WTC11 (cell line): ENCODE data around the gene KCNA2. TPM values are rescaled to one million over a fixed set of nuclear protein-coding genes. Genes with fewer than 3 reads are reported as not detected.

Experiments used
- ATAC-seq: fragments of 200-7000 bp; cut with Tn5 transposase; 2 replicates; pipeline ENCODE4 v1.10.0; 2021; ENCODE audit warnings: mild to moderate bottlenecking, moderate library complexity
- CTCF ChIA-PET: fragments of 300-600 bp; sonication (Branson Sonifier 250); formaldehyde crosslinking; loops from one replicate; lab custom pipeline; 2021; ENCODE audit warnings: antibody characterized with exemption; lab: Charles Lee
- POLR2A ChIA-PET: fragments of 350-600 bp; sonication (Branson Sonifier 250); formaldehyde crosslinking; loops from one replicate; lab custom pipeline; 2021; ENCODE audit warnings: antibody characterized with exemption; lab: Charles Lee
- DNase-seq: peaks from one replicate; pipeline ENCODE4 v3.0.0; 2021; ENCODE audit warnings: low spot score
- H3K27ac Mint-ChIP-seq: 2 replicates; pipeline ENCODE4 v1.8.0; 2021; ENCODE audit warnings: mixed read lengths
- H3K27me3 Mint-ChIP-seq: 2 replicates; pipeline ENCODE4 v1.8.0; 2021; ENCODE audit warnings: low read depth, mild to moderate bottlenecking, moderate library complexity, mixed read lengths
- H3K36me3 Mint-ChIP-seq: 2 replicates; pipeline ENCODE4 v1.8.0; 2021; ENCODE audit warnings: mixed read lengths
- H3K4me1 Mint-ChIP-seq: 2 replicates; pipeline ENCODE4 v1.8.0; 2022; ENCODE audit warnings: mixed read lengths
- H3K4me3 Mint-ChIP-seq: 2 replicates; pipeline ENCODE4 v1.8.0; 2021; ENCODE audit warnings: mild to moderate bottlenecking, moderate library complexity, mixed read lengths
- H3K9me3 Mint-ChIP-seq: 2 replicates; pipeline ENCODE4 v1.8.0; 2021; ENCODE audit warnings: mixed read lengths
- ATF1 ChIP-seq: sonication (generic); formaldehyde crosslinking; IDR thresholded peaks from 2 replicates; pipeline ENCODE4 v1.8.1; 2023; ENCODE audit warnings: mild to moderate bottlenecking, moderate library complexity, missing genetic modification reagents
- ETV6 ChIP-seq: sonication (generic); formaldehyde crosslinking; IDR thresholded peaks from 2 replicates; pipeline ENCODE4 v1.8.1; 2022; ENCODE audit warnings: mild to moderate bottlenecking, missing genetic modification reagents
- GABPB1 ChIP-seq: sonication (generic); formaldehyde crosslinking; IDR thresholded peaks from 2 replicates; pipeline ENCODE4 v1.8.1; 2023; ENCODE audit warnings: mild to moderate bottlenecking, missing genetic modification reagents
- JAZF1 ChIP-seq: fragments of 250-450 bp; sonication (Bioruptor Pico); IDR thresholded peaks from 2 replicates; pipeline ENCODE4 v1.9.0; 2021; ENCODE audit warnings: moderate library complexity, mild to moderate bottlenecking, inconsistent platforms
- NR2C2 ChIP-seq: sonication (generic); formaldehyde crosslinking; IDR thresholded peaks from 2 replicates; pipeline ENCODE4 v1.8.0; 2022; ENCODE audit warnings: mild to moderate bottlenecking, missing genetic modification reagents
- PRRX2 ChIP-seq: fragments of 250-450 bp; sonication (Bioruptor Pico); IDR thresholded peaks from 2 replicates; pipeline ENCODE4 v1.8.0; 2021; ENCODE audit warnings: mild to moderate bottlenecking
- SMAD3 ChIP-seq: sonication (generic); formaldehyde crosslinking; IDR thresholded peaks from 2 replicates; pipeline ENCODE4 v1.8.0; 2022; ENCODE audit warnings: missing genetic modification reagents, mild to moderate bottlenecking, borderline replicate concordance
- TCF7 ChIP-seq: sonication (generic); formaldehyde crosslinking; IDR thresholded peaks from 2 replicates; pipeline ENCODE4 v1.8.0; 2022; ENCODE audit warnings: mild to moderate bottlenecking, low read depth, missing genetic modification reagents, moderate library complexity
- TP53 ChIP-seq: sonication (generic); formaldehyde crosslinking; IDR thresholded peaks from 2 replicates; pipeline ENCODE4 v1.8.1; 2023; ENCODE audit warnings: mild to moderate bottlenecking, missing genetic modification reagents
- ZNF219 ChIP-seq: sonication (generic); formaldehyde crosslinking; IDR thresholded peaks from 2 replicates; pipeline ENCODE4 v1.8.0; 2023; ENCODE audit warnings: missing genetic modification reagents, mild to moderate bottlenecking, borderline replicate concordance
- ZNF396 ChIP-seq: fragments of 250-450 bp; sonication (Bioruptor Pico); IDR thresholded peaks from 2 replicates; pipeline ENCODE4 v1.8.0; 2021; ENCODE audit warnings: mild to moderate bottlenecking, moderate library complexity, borderline replicate concordance
- total RNA-seq: library from RNA; stranded (reverse); gene quantifications from 3 replicates; pipeline ENCODE4 v1.2.3, GENCODE V29; 2021
- TF ChIP-seq, protein P1 (sequence below): fragments of 250-450 bp; sonication (Bioruptor Pico); IDR thresholded peaks from 2 replicates; pipeline ENCODE4 v1.9.0; 2021; ENCODE audit warnings: moderate library complexity, mild to moderate bottlenecking, inconsistent platforms, borderline replicate concordance
- TF ChIP-seq, protein P2 (sequence below): sonication (generic); formaldehyde crosslinking; IDR thresholded peaks from 2 replicates; pipeline ENCODE4 v1.8.0; 2022; ENCODE audit warnings: mild to moderate bottlenecking, missing genetic modification reagents
- TF ChIP-seq, protein P3 (sequence below): sonication (generic); formaldehyde crosslinking; IDR thresholded peaks from 2 replicates; pipeline ENCODE4 v1.8.0; 2023; ENCODE audit warnings: mild to moderate bottlenecking, missing genetic modification reagents
- TF ChIP-seq, protein P4 (sequence below): sonication (generic); formaldehyde crosslinking; conservative IDR thresholded peaks from 2 replicates; pipeline ENCODE4 v1.8.1; 2022; ENCODE audit warnings: mild to moderate bottlenecking, missing genetic modification reagents
- TF ChIP-seq, protein P5 (sequence below): fragments of 250-450 bp; sonication (Bioruptor Pico); IDR thresholded peaks from 2 replicates; pipeline ENCODE4 v1.9.0; 2021; ENCODE audit warnings: mild to moderate bottlenecking
- TF ChIP-seq, protein P6 (sequence below): sonication (generic); formaldehyde crosslinking; IDR thresholded peaks from 2 replicates; pipeline ENCODE4 v1.8.0; 2022; ENCODE audit warnings: mild to moderate bottlenecking, missing genetic modification reagents
- TF ChIP-seq, protein P7 (sequence below): fragments of 250-450 bp; sonication (Bioruptor Pico); IDR thresholded peaks from 2 replicates; pipeline ENCODE4 v2.1.2; 2022; ENCODE audit warnings: mild to moderate bottlenecking, moderate library complexity

Gene KCNA2
- total RNA-seq, 1 experiment from 2014 or later, result 0.50 TPM

DNA sequence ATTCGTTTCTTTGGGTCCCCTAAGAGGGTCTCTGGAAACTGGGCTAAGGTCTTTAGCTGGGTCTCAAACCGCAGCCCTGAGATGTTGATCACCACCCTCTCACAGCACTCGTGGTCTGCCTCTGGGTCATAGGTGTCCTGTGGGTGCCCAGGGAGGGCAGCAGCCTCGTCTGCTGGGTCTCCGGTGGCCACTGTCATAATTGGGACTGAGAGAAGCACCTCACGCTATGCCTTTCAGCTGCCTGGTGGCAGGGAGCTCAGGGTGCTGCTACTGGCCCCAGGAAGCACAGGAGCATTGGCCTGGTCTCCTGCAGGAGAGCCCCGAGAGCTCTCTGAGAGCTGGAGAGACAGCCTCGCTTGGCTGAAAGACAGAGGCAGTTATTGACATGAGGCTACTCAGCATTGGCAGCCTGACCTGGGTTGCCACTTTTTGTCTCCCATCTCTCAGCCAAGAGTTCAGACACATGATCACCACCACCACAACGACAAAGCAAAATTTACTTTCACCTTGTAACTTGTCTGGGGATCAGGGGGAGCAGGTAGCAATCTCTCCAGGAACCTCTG lies 1.5 kb downstream of the KCNA2 start:
- Mint-ChIP-seq H3K27me3 (peaks cover 66% of the 10 kb centered on the region), H3K4me3 (no peak overlapping the region)

DNA sequence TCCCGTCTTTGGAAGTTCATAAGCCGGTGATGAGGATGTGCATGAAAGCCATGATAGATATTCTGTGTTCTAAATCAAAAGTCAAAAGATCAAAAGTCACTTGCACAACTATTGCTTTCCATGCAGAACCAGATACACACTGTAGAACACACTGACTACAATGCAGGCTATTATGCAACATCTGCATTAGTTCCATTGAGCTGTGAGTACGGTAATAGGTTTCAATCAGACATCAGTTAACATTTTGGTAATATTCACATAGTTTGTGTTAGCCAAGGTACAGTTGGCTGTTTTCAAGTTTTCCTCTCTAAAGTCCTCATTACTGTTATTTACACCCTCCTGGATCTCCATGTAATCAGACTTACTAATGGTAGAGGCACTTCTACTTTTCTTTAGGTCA lies 3.1 kb downstream of the KCNA2 start:
- no peaks in the 10 kb centered on the region for H3K9me3 Mint-ChIP-seq
- H3K4me3 Mint-ChIP-seq, result no peak overlapping the region
- H3K27ac Mint-ChIP-seq, result no peak overlapping the region
- POLR2A ChIA-PET, result no interaction called here
- CTCF ChIA-PET, result interaction anchor here (0.8 to 6.4 kb wide), 2 partner anchors 17 to 79 kb away, joined by 3 to 51 read pairs; no protein-coding TSS in a partner anchor
- H3K4me1 Mint-ChIP-seq, result peaks cover 12% of the 10 kb centered on the region
- peaks cover 50% of the 10 kb centered on the region for H3K27me3 Mint-ChIP-seq
- H3K36me3 Mint-ChIP-seq, result no peaks in the 10 kb centered on the region
- ATAC-seq (no peak), DNase-seq (no peak)
- TF ChIP-seq, protein P1, sequence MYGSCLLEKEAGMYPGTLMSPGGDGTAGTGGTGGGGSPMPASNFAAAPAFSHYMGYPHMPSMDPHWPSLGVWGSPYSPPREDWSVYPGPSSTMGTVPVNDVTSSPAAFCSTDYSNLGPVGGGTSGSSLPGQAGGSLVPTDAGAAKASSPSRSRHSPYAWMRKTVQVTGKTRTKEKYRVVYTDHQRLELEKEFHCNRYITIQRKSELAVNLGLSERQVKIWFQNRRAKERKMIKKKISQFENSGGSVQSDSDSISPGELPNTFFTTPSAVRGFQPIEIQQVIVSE (CRISPR knock-in tag), result no peak
- no peak for TF ChIP-seq ETV6 (CRISPR knock-in tag)
- TF ChIP-seq, protein P2, sequence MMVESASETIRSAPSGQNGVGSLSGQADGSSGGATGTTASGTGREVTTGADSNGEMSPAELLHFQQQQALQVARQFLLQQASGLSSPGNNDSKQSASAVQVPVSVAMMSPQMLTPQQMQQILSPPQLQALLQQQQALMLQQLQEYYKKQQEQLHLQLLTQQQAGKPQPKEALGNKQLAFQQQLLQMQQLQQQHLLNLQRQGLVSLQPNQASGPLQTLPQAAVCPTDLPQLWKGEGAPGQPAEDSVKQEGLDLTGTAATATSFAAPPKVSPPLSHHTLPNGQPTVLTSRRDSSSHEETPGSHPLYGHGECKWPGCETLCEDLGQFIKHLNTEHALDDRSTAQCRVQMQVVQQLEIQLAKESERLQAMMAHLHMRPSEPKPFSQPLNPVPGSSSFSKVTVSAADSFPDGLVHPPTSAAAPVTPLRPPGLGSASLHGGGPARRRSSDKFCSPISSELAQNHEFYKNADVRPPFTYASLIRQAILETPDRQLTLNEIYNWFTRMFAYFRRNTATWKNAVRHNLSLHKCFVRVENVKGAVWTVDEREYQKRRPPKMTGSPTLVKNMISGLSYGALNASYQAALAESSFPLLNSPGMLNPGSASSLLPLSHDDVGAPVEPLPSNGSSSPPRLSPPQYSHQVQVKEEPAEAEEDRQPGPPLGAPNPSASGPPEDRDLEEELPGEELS (CRISPR knock-in tag), result no peak
- no peak for TF ChIP-seq PRRX2 (CRISPR knock-in tag)
- TF ChIP-seq, protein P3, sequence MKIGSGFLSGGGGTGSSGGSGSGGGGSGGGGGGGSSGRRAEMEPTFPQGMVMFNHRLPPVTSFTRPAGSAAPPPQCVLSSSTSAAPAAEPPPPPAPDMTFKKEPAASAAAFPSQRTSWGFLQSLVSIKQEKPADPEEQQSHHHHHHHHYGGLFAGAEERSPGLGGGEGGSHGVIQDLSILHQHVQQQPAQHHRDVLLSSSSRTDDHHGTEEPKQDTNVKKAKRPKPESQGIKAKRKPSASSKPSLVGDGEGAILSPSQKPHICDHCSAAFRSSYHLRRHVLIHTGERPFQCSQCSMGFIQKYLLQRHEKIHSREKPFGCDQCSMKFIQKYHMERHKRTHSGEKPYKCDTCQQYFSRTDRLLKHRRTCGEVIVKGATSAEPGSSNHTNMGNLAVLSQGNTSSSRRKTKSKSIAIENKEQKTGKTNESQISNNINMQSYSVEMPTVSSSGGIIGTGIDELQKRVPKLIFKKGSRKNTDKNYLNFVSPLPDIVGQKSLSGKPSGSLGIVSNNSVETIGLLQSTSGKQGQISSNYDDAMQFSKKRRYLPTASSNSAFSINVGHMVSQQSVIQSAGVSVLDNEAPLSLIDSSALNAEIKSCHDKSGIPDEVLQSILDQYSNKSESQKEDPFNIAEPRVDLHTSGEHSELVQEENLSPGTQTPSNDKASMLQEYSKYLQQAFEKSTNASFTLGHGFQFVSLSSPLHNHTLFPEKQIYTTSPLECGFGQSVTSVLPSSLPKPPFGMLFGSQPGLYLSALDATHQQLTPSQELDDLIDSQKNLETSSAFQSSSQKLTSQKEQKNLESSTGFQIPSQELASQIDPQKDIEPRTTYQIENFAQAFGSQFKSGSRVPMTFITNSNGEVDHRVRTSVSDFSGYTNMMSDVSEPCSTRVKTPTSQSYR (CRISPR knock-in tag), result no peak
- TF ChIP-seq ZNF219 (CRISPR knock-in tag), result no peak
- TF ChIP-seq ZNF396, result no peak
- TF ChIP-seq, protein P4, sequence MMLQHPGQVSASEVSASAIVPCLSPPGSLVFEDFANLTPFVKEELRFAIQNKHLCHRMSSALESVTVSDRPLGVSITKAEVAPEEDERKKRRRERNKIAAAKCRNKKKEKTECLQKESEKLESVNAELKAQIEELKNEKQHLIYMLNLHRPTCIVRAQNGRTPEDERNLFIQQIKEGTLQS (CRISPR knock-in tag), result no peak
- no peak for TF ChIP-seq SMAD3 (CRISPR knock-in tag)

More for the DNA sequence above, 1.5 kb downstream of the KCNA2 start:
- H3K4me1 Mint-ChIP-seq, result peaks cover 15% of the 10 kb centered on the region
- ATAC-seq, result no peak
- no peaks in the 10 kb centered on the region for H3K36me3 Mint-ChIP-seq
- TF ChIP-seq, protein P5, sequence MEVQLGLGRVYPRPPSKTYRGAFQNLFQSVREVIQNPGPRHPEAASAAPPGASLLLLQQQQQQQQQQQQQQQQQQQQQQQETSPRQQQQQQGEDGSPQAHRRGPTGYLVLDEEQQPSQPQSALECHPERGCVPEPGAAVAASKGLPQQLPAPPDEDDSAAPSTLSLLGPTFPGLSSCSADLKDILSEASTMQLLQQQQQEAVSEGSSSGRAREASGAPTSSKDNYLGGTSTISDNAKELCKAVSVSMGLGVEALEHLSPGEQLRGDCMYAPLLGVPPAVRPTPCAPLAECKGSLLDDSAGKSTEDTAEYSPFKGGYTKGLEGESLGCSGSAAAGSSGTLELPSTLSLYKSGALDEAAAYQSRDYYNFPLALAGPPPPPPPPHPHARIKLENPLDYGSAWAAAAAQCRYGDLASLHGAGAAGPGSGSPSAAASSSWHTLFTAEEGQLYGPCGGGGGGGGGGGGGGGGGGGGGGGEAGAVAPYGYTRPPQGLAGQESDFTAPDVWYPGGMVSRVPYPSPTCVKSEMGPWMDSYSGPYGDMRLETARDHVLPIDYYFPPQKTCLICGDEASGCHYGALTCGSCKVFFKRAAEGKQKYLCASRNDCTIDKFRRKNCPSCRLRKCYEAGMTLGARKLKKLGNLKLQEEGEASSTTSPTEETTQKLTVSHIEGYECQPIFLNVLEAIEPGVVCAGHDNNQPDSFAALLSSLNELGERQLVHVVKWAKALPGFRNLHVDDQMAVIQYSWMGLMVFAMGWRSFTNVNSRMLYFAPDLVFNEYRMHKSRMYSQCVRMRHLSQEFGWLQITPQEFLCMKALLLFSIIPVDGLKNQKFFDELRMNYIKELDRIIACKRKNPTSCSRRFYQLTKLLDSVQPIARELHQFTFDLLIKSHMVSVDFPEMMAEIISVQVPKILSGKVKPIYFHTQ (CRISPR knock-in tag), result no peak
- TF ChIP-seq NR2C2 (no peak), ATF1 (CRISPR knock-in tag) (no peak), GABPB1 (no peak), TP53 (CRISPR knock-in tag) (no peak), TCF7 (no peak), JAZF1 (CRISPR knock-in tag) (no peak)
- TF ChIP-seq, protein P6, sequence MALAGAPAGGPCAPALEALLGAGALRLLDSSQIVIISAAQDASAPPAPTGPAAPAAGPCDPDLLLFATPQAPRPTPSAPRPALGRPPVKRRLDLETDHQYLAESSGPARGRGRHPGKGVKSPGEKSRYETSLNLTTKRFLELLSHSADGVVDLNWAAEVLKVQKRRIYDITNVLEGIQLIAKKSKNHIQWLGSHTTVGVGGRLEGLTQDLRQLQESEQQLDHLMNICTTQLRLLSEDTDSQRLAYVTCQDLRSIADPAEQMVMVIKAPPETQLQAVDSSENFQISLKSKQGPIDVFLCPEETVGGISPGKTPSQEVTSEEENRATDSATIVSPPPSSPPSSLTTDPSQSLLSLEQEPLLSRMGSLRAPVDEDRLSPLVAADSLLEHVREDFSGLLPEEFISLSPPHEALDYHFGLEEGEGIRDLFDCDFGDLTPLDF, result no peak
- TF ChIP-seq, protein P2 (CRISPR knock-in tag), result no peak
- TF ChIP-seq, protein P7, sequence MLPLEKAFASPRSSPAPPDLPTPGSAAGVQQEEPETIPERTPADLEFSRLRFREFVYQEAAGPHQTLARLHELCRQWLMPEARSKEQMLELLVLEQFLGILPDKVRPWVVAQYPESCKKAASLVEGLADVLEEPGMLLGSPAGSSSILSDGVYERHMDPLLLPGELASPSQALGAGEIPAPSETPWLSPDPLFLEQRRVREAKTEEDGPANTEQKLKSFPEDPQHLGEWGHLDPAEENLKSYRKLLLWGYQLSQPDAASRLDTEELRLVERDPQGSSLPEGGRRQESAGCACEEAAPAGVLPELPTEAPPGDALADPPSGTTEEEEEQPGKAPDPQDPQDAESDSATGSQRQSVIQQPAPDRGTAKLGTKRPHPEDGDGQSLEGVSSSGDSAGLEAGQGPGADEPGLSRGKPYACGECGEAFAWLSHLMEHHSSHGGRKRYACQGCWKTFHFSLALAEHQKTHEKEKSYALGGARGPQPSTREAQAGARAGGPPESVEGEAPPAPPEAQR (CRISPR knock-in tag), result no peak
- ChIA-PET CTCF (interaction anchor here (0.9 to 6.4 kb wide), 5 partner anchors 16 to 426 kb away, joined by 3 to 57 read pairs (median 33); no protein-coding TSS in a partner anchor), POLR2A (no interaction called here)
- no peaks in the 10 kb centered on the region for H3K9me3 Mint-ChIP-seq
- DNase-seq, result no peak
- no peak overlapping the region for H3K27ac Mint-ChIP-seq
